Osteoblast (primary cell): ENCODE results near the gene AKR7A2. TPM values are rescaled to one million over a fixed set of nuclear protein-coding genes. Genes with fewer than 3 reads are reported as not detected.

Experiments used
- DNase-seq: peaks from one replicate; pipeline ENCODE4 v3.0.0; 2011; ENCODE audit warnings: low spot score, mixed read lengths; ENCODE audit not compliant: insufficient read length; ENCODE audit errors: missing footprints
- H2AFZ ChIP-seq: 2 replicates; pipeline ENCODE4 v1.6.0; 2011; ENCODE audit warnings: mild to moderate bottlenecking, low read length
- H3K27ac ChIP-seq: 2 replicates; pipeline ENCODE4 v1.5.1; 2011; ENCODE audit warnings: mild to moderate bottlenecking, low read depth, low read length, moderate library complexity
- H3K27me3 ChIP-seq: 2 replicates; pipeline ENCODE4 v1.6.0; 2012; ENCODE audit warnings: mild to moderate bottlenecking, control low read depth, inconsistent platforms, low read length, moderate library complexity; ENCODE audit not compliant: insufficient read depth
- H3K36me3 ChIP-seq: 2 replicates; pipeline ENCODE4 v1.5.1; 2011; ENCODE audit warnings: mild to moderate bottlenecking, low read length, control low read depth, moderate library complexity; ENCODE audit not compliant: insufficient read depth
- H3K4me1 ChIP-seq: 2 replicates; pipeline ENCODE4 v1.5.1; 2011; ENCODE audit warnings: mild to moderate bottlenecking, low read length, control low read depth, moderate library complexity; ENCODE audit not compliant: insufficient read depth
- H3K4me2 ChIP-seq: 2 replicates; pipeline ENCODE4 v1.6.0; 2011; ENCODE audit warnings: mild to moderate bottlenecking, low read length; ENCODE audit not compliant: insufficient read depth
- H3K4me3 ChIP-seq: fragments of 200-600 bp; sonication (generic); 3 replicates; pipeline ENCODE4 v1.5.1; 2012; ENCODE audit warnings: mild to moderate bottlenecking, low read length, inconsistent platforms; ENCODE audit not compliant: insufficient read depth
- H3K79me2 ChIP-seq: 2 replicates; pipeline ENCODE4 v1.6.0; 2012; ENCODE audit warnings: mild to moderate bottlenecking, low read length, control low read depth, inconsistent platforms; ENCODE audit not compliant: insufficient read depth
- H3K9me3 ChIP-seq: 2 replicates; pipeline ENCODE4 v1.5.1; 2011; ENCODE audit warnings: low read depth, low read length, control low read depth
- H4K20me1 ChIP-seq: 2 replicates; pipeline ENCODE4 v1.6.0; 2012; ENCODE audit warnings: mild to moderate bottlenecking, low read length, control low read depth; ENCODE audit not compliant: insufficient read depth
- CTCF ChIP-seq: IDR thresholded peaks from 2 replicates; pipeline ENCODE4 v1.5.1; 2011; ENCODE audit warnings: mild to moderate bottlenecking, low read depth, low read length, moderate library complexity; ENCODE audit errors: extremely low read depth
- total RNA-seq: library from RNA; depleted of rRNA; stranded (reverse); fragments of >200 nt; gene quantifications from 2 replicates; pipeline ENCODE4 v1.2.3, GENCODE V29; 2012

Gene AKR7A2
- total RNA-seq, 1 donor: 66.2 TPM

- no peak overlapping the region for H3K4me3 ChIP-seq
- H4K20me1 ChIP-seq: peaks cover 31% of the 10 kb centered on the region
- peak; percentile 63 for DNase-seq
- no peak for TF ChIP-seq CTCF
- H3K4me2 ChIP-seq: no peak overlapping the region
- H3K4me1 ChIP-seq: peaks cover 19% of the 10 kb centered on the region
- no peak overlapping the region for H3K27ac ChIP-seq
- no peaks in the 10 kb centered on the region for H3K9me3 ChIP-seq
- no peaks in the 10 kb centered on the region for H3K27me3 ChIP-seq
- H3K36me3 ChIP-seq: peaks cover 15% of the 10 kb centered on the region
- H3K79me2 ChIP-seq: peaks cover 84% of the 10 kb centered on the region
- no peak overlapping the region for H2AFZ ChIP-seq
Measured at GRCh38 chr1:19313961-19314882, 2.3 kb upstream of the AKR7A2 start.

- no peak for TF ChIP-seq CTCF
- Histone ChIP-seq H3K27me3 (no peaks in the 10 kb centered on the region), H3K79me2 (peaks cover 85% of the 10 kb centered on the region), H3K9me3 (no peaks in the 10 kb centered on the region), H3K4me2 (peak overlapping the region; percentile 82), H3K4me1 (peaks cover 24% of the 10 kb centered on the region), H2AFZ (no peak overlapping the region), H4K20me1 (peaks cover 37% of the 10 kb centered on the region), H3K4me3 (no peak overlapping the region), H3K27ac (no peak overlapping the region), H3K36me3 (peaks cover 12% of the 10 kb centered on the region)
- DNase-seq: peak; percentile 73
Measured at GRCh38 chr1:19313636-19313959, 1.7 kb upstream of the AKR7A2 start.

- H3K4me3 ChIP-seq: peak overlapping the region; percentile 89
- H3K9me3 ChIP-seq: no peaks in the 10 kb centered on the region
- H3K27ac ChIP-seq: peak overlapping the region; percentile 86
- H3K4me1 ChIP-seq: peaks cover 24% of the 10 kb centered on the region
- H2AFZ ChIP-seq: peak overlapping the region; percentile 87
- H3K79me2 ChIP-seq: peaks cover 87% of the 10 kb centered on the region
- peaks cover 39% of the 10 kb centered on the region for H4K20me1 ChIP-seq
- peak; percentile 56 for DNase-seq
- H3K27me3 ChIP-seq: no peaks in the 10 kb centered on the region
- peak overlapping the region; percentile 82 for H3K4me2 ChIP-seq
- TF ChIP-seq CTCF: no peak
- peaks cover 13% of the 10 kb centered on the region for H3K36me3 ChIP-seq
Measured at GRCh38 chr1:19312782-19313635, 1.1 kb upstream of the AKR7A2 start.

GRCh38 chr1:19311503-19311930 is 427 bp downstream of the AKR7A2 start:
- Histone ChIP-seq H4K20me1 (peaks cover 32% of the 10 kb centered on the region), H2AFZ (peak overlapping the region; percentile 78), H3K4me3 (peak overlapping the region; percentile 89), H3K27ac (peak overlapping the region; percentile 79), H3K9me3 (no peaks in the 10 kb centered on the region), H3K79me2 (peaks cover 75% of the 10 kb centered on the region), H3K36me3 (peaks cover 22% of the 10 kb centered on the region), H3K27me3 (no peaks in the 10 kb centered on the region), H3K4me2 (peak overlapping the region; percentile 94), H3K4me1 (peaks cover 24% of the 10 kb centered on the region)
- TF ChIP-seq CTCF: no peak
- DNase-seq: no peak
